Measurements from ENCODE around the gene TTC39C. TPM values are rescaled to one million over a fixed set of nuclear protein-coding genes. Genes with fewer than 3 reads are reported as not detected.

Gene TTC39C
- total RNA-seq: 10 to 100 TPM; 23.6 to 37.3 (median 31.5) TPM

- Mint-ChIP-seq H3K4me1 (ENCODE audit: low read depth) (peaks cover 82% of the 10 kb centered on the region), H3K27me3 (ENCODE audit: low read depth) (no peaks in the 10 kb centered on the region), H3K4me3 (peak within 1 kb of the TSS; percentile 93), H3K36me3 (ENCODE audit: insufficient read depth) (peaks cover 3% of the 10 kb centered on the region), H3K9me3 (no peaks in the 10 kb centered on the region)
- ATAC-seq (peak; percentile 68 to 78), DNase-seq (peak; percentile 83)
Observed at GRCh38 chr18:24014062-24014985, at the start of gene TTC39C. Gene TTC39C (plus strand): TSS chr18:24014754. CDS start chr18:24014872, 118 bp downstream.

- no peaks in the 10 kb centered on the region for H3K27me3 Mint-ChIP-seq (ENCODE audit: low read depth)
- no peaks in the 10 kb centered on the region for H3K9me3 Mint-ChIP-seq
- ATAC-seq (no peak), DNase-seq (no peak)
- peaks cover 75% of the 10 kb centered on the region for H3K4me1 Mint-ChIP-seq (ENCODE audit: low read depth)
- no peaks in the 10 kb centered on the region for H3K36me3 Mint-ChIP-seq (ENCODE audit: insufficient read depth)
- H3K4me3 Mint-ChIP-seq: no peak overlapping the region
Observed at GRCh38 chr18:23966909-23967308, 47.6 kb upstream of the TTC39C start.

- H3K4me1 Mint-ChIP-seq (ENCODE audit: low read depth): peaks cover 81% of the 10 kb centered on the region
- H3K36me3 Mint-ChIP-seq (ENCODE audit: insufficient read depth): no peaks in the 10 kb centered on the region
- H3K27me3 Mint-ChIP-seq (ENCODE audit: low read depth): no peaks in the 10 kb centered on the region
- H3K4me3 Mint-ChIP-seq: peak overlapping the region; percentile 14
- H3K9me3 Mint-ChIP-seq: no peaks in the 10 kb centered on the region
- DNase-seq (no peak), ATAC-seq (peak in 1 of 2 donors; percentile 24)
Observed at GRCh38 chr18:23967321-23968089, 47.0 kb upstream of the TTC39C start.

- Mint-ChIP-seq H3K9me3 (peaks cover 4% of the 10 kb centered on the region), H3K4me1 (ENCODE audit: low read depth) (peaks cover 94% of the 10 kb centered on the region), H3K36me3 (ENCODE audit: insufficient read depth) (no peaks in the 10 kb centered on the region), H3K27me3 (ENCODE audit: low read depth) (no peaks in the 10 kb centered on the region), H3K4me3 (no peak overlapping the region)
- ATAC-seq: no peak
- DNase-seq: no peak
Observed at GRCh38 chr18:23968638-23969604, 45.6 kb upstream of the TTC39C start.

GRCh38 chr18:23969664-23970063 is 44.9 kb upstream of the TTC39C start:
- H3K4me1 Mint-ChIP-seq (ENCODE audit: low read depth): peaks cover 91% of the 10 kb centered on the region
- no peak for ATAC-seq
- H3K4me3 Mint-ChIP-seq: no peak overlapping the region

GRCh38 chr18:23970161-23971096 is 44.1 kb upstream of the TTC39C start:
- Mint-ChIP-seq H3K4me1 (ENCODE audit: low read depth) (peaks cover 88% of the 10 kb centered on the region), H3K27me3 (ENCODE audit: low read depth) (no peaks in the 10 kb centered on the region), H3K9me3 (peaks cover 8% of the 10 kb centered on the region), H3K4me3 (no peak overlapping the region), H3K36me3 (ENCODE audit: insufficient read depth) (no peaks in the 10 kb centered on the region)
- peak; percentile 32 to 52 for ATAC-seq
- peak; percentile 53 for DNase-seq

More at GRCh38 chr18:23969664-23970063, 44.9 kb upstream of the TTC39C start:
- Mint-ChIP-seq H3K36me3 (ENCODE audit: insufficient read depth) (no peaks in the 10 kb centered on the region), H3K9me3 (peaks cover 4% of the 10 kb centered on the region), H3K27me3 (ENCODE audit: low read depth) (no peaks in the 10 kb centered on the region)
- no peak for DNase-seq

GRCh38 chr18:23971097-23971440 is 43.5 kb upstream of the TTC39C start:
- ATAC-seq (no peak), DNase-seq (no peak)
- no peaks in the 10 kb centered on the region for H3K36me3 Mint-ChIP-seq (ENCODE audit: insufficient read depth)
- H3K4me3 Mint-ChIP-seq: no peak overlapping the region
- no peaks in the 10 kb centered on the region for H3K27me3 Mint-ChIP-seq (ENCODE audit: low read depth)
- H3K4me1 Mint-ChIP-seq (ENCODE audit: low read depth): peaks cover 82% of the 10 kb centered on the region
- peaks cover 8% of the 10 kb centered on the region for H3K9me3 Mint-ChIP-seq

- Mint-ChIP-seq H3K4me1 (ENCODE audit: low read depth) (peaks cover 79% of the 10 kb centered on the region), H3K4me3 (no peak overlapping the region), H3K36me3 (ENCODE audit: insufficient read depth) (no peaks in the 10 kb centered on the region), H3K9me3 (peaks cover 8% of the 10 kb centered on the region), H3K27me3 (ENCODE audit: low read depth) (no peaks in the 10 kb centered on the region)
- ATAC-seq: no peak
- no peak for DNase-seq
Observed at GRCh38 chr18:23971666-23972230, 42.8 kb upstream of the TTC39C start.

GRCh38 chr18:23972453-23972852 is 42.1 kb upstream of the TTC39C start:
- DNase-seq: peak; percentile 14

GRCh38 chr18:23977103-23977502 is 37.5 kb upstream of the TTC39C start:
- no peak overlapping the region for H3K4me3 Mint-ChIP-seq
- ATAC-seq (no peak), DNase-seq (no peak)
- H3K27me3 Mint-ChIP-seq (ENCODE audit: low read depth): no peaks in the 10 kb centered on the region
- peaks cover 18% of the 10 kb centered on the region for H3K9me3 Mint-ChIP-seq
- H3K36me3 Mint-ChIP-seq (ENCODE audit: insufficient read depth): peaks cover 3% of the 10 kb centered on the region
- peaks cover 60% of the 10 kb centered on the region for H3K4me1 Mint-ChIP-seq (ENCODE audit: low read depth)

More at GRCh38 chr18:23972453-23972852, 42.1 kb upstream of the TTC39C start:
- peaks cover 3% of the 10 kb centered on the region for H3K36me3 Mint-ChIP-seq (ENCODE audit: insufficient read depth)
- H3K9me3 Mint-ChIP-seq: peaks cover 14% of the 10 kb centered on the region
- H3K4me1 Mint-ChIP-seq (ENCODE audit: low read depth): peaks cover 77% of the 10 kb centered on the region
- peak; percentile 86 to 90 for ATAC-seq
- H3K27me3 Mint-ChIP-seq (ENCODE audit: low read depth): no peaks in the 10 kb centered on the region
- H3K4me3 Mint-ChIP-seq: no peak overlapping the region

GRCh38 chr18:23977719-23978483 is 36.7 kb upstream of the TTC39C start:
- peaks cover 59% of the 10 kb centered on the region for H3K4me1 Mint-ChIP-seq (ENCODE audit: low read depth)
- H3K36me3 Mint-ChIP-seq (ENCODE audit: insufficient read depth): peaks cover 3% of the 10 kb centered on the region
- H3K9me3 Mint-ChIP-seq: peaks cover 18% of the 10 kb centered on the region
- ATAC-seq (peak; percentile 56 to 62), DNase-seq (no peak)
- peak overlapping the region; percentile 42 for H3K4me3 Mint-ChIP-seq
- H3K27me3 Mint-ChIP-seq (ENCODE audit: low read depth): no peaks in the 10 kb centered on the region

GRCh38 chr18:23981369-23981980 is 33.1 kb upstream of the TTC39C start:
- DNase-seq (no peak), ATAC-seq (no peak)
- Mint-ChIP-seq H3K36me3 (ENCODE audit: insufficient read depth) (peaks cover 3% of the 10 kb centered on the region), H3K9me3 (peaks cover 10% of the 10 kb centered on the region), H3K4me1 (ENCODE audit: low read depth) (peaks cover 48% of the 10 kb centered on the region), H3K27me3 (ENCODE audit: low read depth) (no peaks in the 10 kb centered on the region), H3K4me3 (no peak overlapping the region)

Measured in activated T-cell treated with anti-CD3 and anti-CD28 coated beads, Interleukin-2, amount 50 U/mL, for 4 hours (primary cell).